AG09309 (cell line): ENCODE data around the gene PCDHGA11.
"Not testable (repeated sequence)": the region's sequence is repeated elsewhere in the genome, so short reads cannot be mapped to it uniquely, and the experiment has no call there.

Source experiments
- DNase-seq: peaks from one replicate; pipeline ENCODE4 v3.0.0-alpha.2; 2010; ENCODE audit warnings: low read depth
- H3K4me3 ChIP-seq: 2 replicates; pipeline ENCODE4 v1.5.1; 2011; ENCODE audit warnings: mild to moderate bottlenecking, low read depth, low read length, moderate library complexity; ENCODE audit not compliant: control insufficient read depth
- CTCF ChIP-seq: IDR thresholded peaks from 2 replicates; pipeline ENCODE4 v1.5.1; 2011; ENCODE audit warnings: mild to moderate bottlenecking, low read depth, low read length, inconsistent platforms; ENCODE audit not compliant: insufficient read depth, control insufficient read depth; ENCODE audit errors: missing control alignments

PCDHGA11 gene

GRCh38 chr5:141420855-141421488 lies at the start of gene PCDHGA11:
Gene PCDHGA11, plus strand, starts transcription at chr5:141421051. Its CDS starts 177 bp downstream, at chr5:141421228.
- peak within 1 kb of the TSS; percentile 20 for H3K4me3 ChIP-seq
- DNase-seq: no peak
- peak; percentile 52 for TF ChIP-seq CTCF

- no peak for TF ChIP-seq CTCF
- H3K4me3 ChIP-seq: no peak overlapping the region
- DNase-seq: no peak
Observed at GRCh38 chr5:141371572-141372475, 49.0 kb upstream of the PCDHGA11 start.

GRCh38 chr5:141373673-141374317 lies 47.1 kb upstream of the PCDHGA11 start, which contains the start of gene PCDHGA6:
Gene PCDHGA6, plus strand, starts transcription at chr5:141373891. Its CDS starts 193 bp downstream, at chr5:141374084.
- TF ChIP-seq CTCF: peak; percentile 66
- no peak for DNase-seq
- peak within 1 kb of the TSS; percentile 39 for H3K4me3 ChIP-seq

- TF ChIP-seq CTCF: no peak
- no peak overlapping the region; the same call in 1 of the 2 replicates for H3K4me3 ChIP-seq
Observed at GRCh38 chr5:141374627-141375026, 46.2 kb upstream of the PCDHGA11 start.

GRCh38 chr5:141375444-141376155 lies 45.3 kb upstream of the PCDHGA11 start:
- peak; percentile 17 for TF ChIP-seq CTCF
- DNase-seq, H3K4me3 ChIP-seq: not testable (repeated sequence)

More at GRCh38 chr5:141374627-141375026, 46.2 kb upstream of the PCDHGA11 start:
- no peak for DNase-seq
